Trophoblast cell (in vitro differentiated cells and primary cell): ENCODE data around the gene PSMA1.

ENCODE experiments used
- DNase-seq, 2 donors: peaks; one replicate each; pipeline ENCODE4 v3.0.0-alpha.2; 2016
- H2AFZ ChIP-seq: 2 replicates; pipeline ENCODE4 v1.6.1; 2013; ENCODE audit warnings: low read length, moderate library complexity, mild to moderate bottlenecking; ENCODE audit not compliant: insufficient read depth, poor library complexity
- H2AK5ac ChIP-seq: 2 replicates; pipeline ENCODE4 v1.6.1; 2013; ENCODE audit warnings: mild to moderate bottlenecking, low read length
- H2BK120ac ChIP-seq: 2 replicates; pipeline ENCODE4 v1.6.1; 2013; ENCODE audit warnings: low read length, mild to moderate bottlenecking, moderate library complexity; ENCODE audit not compliant: insufficient read depth, poor library complexity
- H2BK12ac ChIP-seq: 2 replicates; pipeline ENCODE4 v1.6.1; 2013; ENCODE audit warnings: mild to moderate bottlenecking, low read length, moderate library complexity
- H2BK5ac ChIP-seq: 2 replicates; pipeline ENCODE4 v1.6.1; 2013; ENCODE audit warnings: low read length, low read depth, moderate library complexity, mild to moderate bottlenecking; ENCODE audit not compliant: poor library complexity
- H3K14ac ChIP-seq: 2 replicates; pipeline ENCODE4 v1.6.1; 2013; ENCODE audit warnings: mild to moderate bottlenecking, low read length
- H3K18ac ChIP-seq: 2 replicates; pipeline ENCODE4 v1.6.1; 2013; ENCODE audit warnings: mild to moderate bottlenecking, low read length
- H3K23ac ChIP-seq: 2 replicates; pipeline ENCODE4 v1.6.1; 2013; ENCODE audit warnings: low read length
- H3K27ac ChIP-seq: 2 replicates; pipeline ENCODE4 v1.5.1; 2013; ENCODE audit warnings: low read depth, mild to moderate bottlenecking, inconsistent platforms, low read length, moderate library complexity
- H3K27me3 ChIP-seq: 2 replicates; pipeline ENCODE4 v1.6.1; 2013; ENCODE audit warnings: inconsistent platforms, mild to moderate bottlenecking, low read length, moderate library complexity; ENCODE audit not compliant: insufficient read depth
- H3K36me3 ChIP-seq, 2 experiments: 1 replicate in 1 of 2; 2 replicates in 1 of 2; pipeline ENCODE4 v1.6.1; 2013; ENCODE audit warnings: low read length in 2 of 2, mild to moderate bottlenecking in 2 of 2, moderate library complexity in 1 of 2; ENCODE audit not compliant: insufficient read depth in 2 of 2, control insufficient read depth in 1 of 2
- H3K4ac ChIP-seq: 2 replicates; pipeline ENCODE4 v1.6.1; 2013; ENCODE audit warnings: low read depth, mild to moderate bottlenecking, low read length, moderate library complexity
- H3K4me1 ChIP-seq, 2 experiments: 1 replicate in 1 of 2; 2 replicates in 1 of 2; pipeline ENCODE4 v1.6.1; 2013; ENCODE audit warnings: low read length in 2 of 2, mild to moderate bottlenecking in 2 of 2, moderate library complexity in 1 of 2; ENCODE audit not compliant: insufficient read depth in 2 of 2, control insufficient read depth in 1 of 2
- H3K4me2 ChIP-seq: 2 replicates; pipeline ENCODE4 v1.6.1; 2013; ENCODE audit warnings: inconsistent platforms, mild to moderate bottlenecking, low read length, moderate library complexity
- H3K4me3 ChIP-seq: 2 replicates; pipeline ENCODE4 v1.5.1; 2013; ENCODE audit warnings: mild to moderate bottlenecking, low read depth, low read length, inconsistent platforms
- H3K79me1 ChIP-seq: one replicate; pipeline ENCODE4 v1.6.1; 2013; ENCODE audit warnings: low read length
- H3K79me2 ChIP-seq: 2 replicates; pipeline ENCODE4 v1.6.1; 2013; ENCODE audit warnings: low read length, mild to moderate bottlenecking; ENCODE audit not compliant: control insufficient read depth, insufficient read depth, poor library complexity
- H3K9ac ChIP-seq: 2 replicates; pipeline ENCODE4 v1.6.1; 2013; ENCODE audit warnings: mild to moderate bottlenecking, low read length
- H3K9me3 ChIP-seq: 2 replicates; pipeline ENCODE4 v1.6.1; 2013; ENCODE audit warnings: low read depth, mild to moderate bottlenecking, control low read depth, inconsistent platforms, low read length; ENCODE audit not compliant: insufficient read depth
- H4K12ac ChIP-seq: 2 replicates; pipeline ENCODE4 v1.6.1; 2013; ENCODE audit warnings: low read depth, mild to moderate bottlenecking, low read length, moderate library complexity
- H4K8ac ChIP-seq: 2 replicates; pipeline ENCODE4 v1.6.1; 2013; ENCODE audit warnings: low read depth, mild to moderate bottlenecking, low read length, moderate library complexity
- H4K91ac ChIP-seq: one replicate; pipeline ENCODE4 v1.6.1; 2013; ENCODE audit warnings: low read depth, mild to moderate bottlenecking, low read length, moderate library complexity
- WGBS: extraction: QIAGEN DNeasy Blood & Tissue Kit; methylation state at CpG from one replicate; pipeline ENCODE4 v1.1.7; 2013; ENCODE audit warnings: missing lambda C conversion rate; ENCODE audit not compliant: insufficient read length, insufficient coverage; ENCODE audit errors: extremely low coverage; 5-methylcytosine and 5-hydroxymethylcytosine counted together

PSMA1 gene

DNA sequence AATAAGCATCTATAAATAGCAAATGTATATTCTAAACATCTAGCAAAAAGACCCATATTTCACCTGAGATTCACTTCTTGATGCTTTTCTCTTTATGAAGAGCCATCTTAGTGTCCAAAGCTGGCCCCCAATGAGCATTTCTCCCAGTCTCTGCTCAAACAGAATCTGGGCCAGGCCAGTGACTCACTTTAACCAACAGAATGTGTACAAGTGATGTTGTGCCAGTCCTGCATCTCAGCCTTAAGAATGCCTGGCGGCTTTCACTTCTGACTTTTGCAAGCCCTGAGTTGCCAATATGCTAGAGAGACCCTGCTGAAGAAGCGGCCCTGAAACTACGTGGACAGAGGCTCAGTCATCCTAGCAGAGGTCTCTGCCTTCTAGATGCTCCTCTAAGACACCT, 13.7 kb downstream of the PSMA1 start:
- H2AFZ ChIP-seq, result no peak overlapping the region

DNA sequence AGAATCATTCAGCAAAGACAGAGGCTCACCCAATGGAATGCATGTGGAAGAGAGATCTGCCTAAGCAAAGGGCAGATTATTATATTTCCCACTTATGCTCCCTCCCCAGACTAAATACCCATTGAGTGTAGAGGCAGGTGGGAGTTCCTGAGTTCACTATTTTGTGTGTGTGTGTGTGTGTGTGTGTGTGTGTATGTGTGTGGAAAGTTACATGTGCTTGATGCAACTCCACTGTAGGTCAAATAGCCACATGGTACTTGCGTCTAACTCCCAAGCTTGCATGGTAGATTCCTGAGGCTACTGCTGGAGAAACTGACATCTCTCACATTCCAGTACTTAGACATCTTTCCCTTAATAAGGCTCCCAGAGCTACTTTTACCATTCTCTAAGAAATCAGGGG, 17.2 kb downstream of the PSMA1 start:
- no peak overlapping the region for H2BK120ac ChIP-seq
- H3K4me3 ChIP-seq, result no peak overlapping the region
- H3K9me3 ChIP-seq, result no peaks in the 10 kb centered on the region
- H3K36me3 ChIP-seq, result peaks cover 19 to 20% of the 10 kb centered on the region in 2 experiments
- DNase-seq, result no peak
- no peak overlapping the region for H3K18ac ChIP-seq
- H4K12ac ChIP-seq, result no peak overlapping the region
- no peak overlapping the region for H2AK5ac ChIP-seq
- peaks cover 9% of the 10 kb centered on the region for H3K79me2 ChIP-seq
- H3K4ac ChIP-seq, result no peak overlapping the region
- no peak overlapping the region for H3K14ac ChIP-seq
- H2AFZ ChIP-seq, result no peak overlapping the region
- no peak overlapping the region for H4K8ac ChIP-seq
- no peaks in the 10 kb centered on the region for H3K27me3 ChIP-seq
- H2BK5ac ChIP-seq, result no peak overlapping the region
- no CpG with 5 or more reads among the region's 1 CpG for WGBS
- H2BK12ac ChIP-seq, result no peak overlapping the region
- no peak overlapping the region for H3K23ac ChIP-seq
- no peaks in the 10 kb centered on the region for H3K4me1 ChIP-seq
- H3K79me1 ChIP-seq, result peaks cover 4% of the 10 kb centered on the region
- no peak overlapping the region for H3K4me2 ChIP-seq
- H3K9ac ChIP-seq, result no peak overlapping the region
- H3K27ac ChIP-seq, result no peak overlapping the region
- no peak overlapping the region for H4K91ac ChIP-seq

More for the DNA sequence above, 13.7 kb downstream of the PSMA1 start:
- Histone ChIP-seq H3K23ac (no peak overlapping the region), H3K79me2 (no peaks in the 10 kb centered on the region), H3K4me3 (no peak overlapping the region), H3K14ac (no peak overlapping the region), H2BK12ac (no peak overlapping the region), H3K27me3 (no peaks in the 10 kb centered on the region), H3K9ac (no peak overlapping the region), H4K8ac (no peak overlapping the region), H3K4me1 (no peaks in the 10 kb centered on the region), H3K9me3 (no peaks in the 10 kb centered on the region), H2BK5ac (no peak overlapping the region), H3K36me3 (peaks cover 23 to 31% of the 10 kb centered on the region in 2 experiments), H3K4me2 (no peak overlapping the region), H3K18ac (no peak overlapping the region), H2BK120ac (no peak overlapping the region), H4K91ac (no peak overlapping the region), H3K79me1 (no peaks in the 10 kb centered on the region), H3K4ac (no peak overlapping the region), H2AK5ac (no peak overlapping the region), H4K12ac (no peak overlapping the region), H3K27ac (no peak overlapping the region)
- WGBS, result no CpG with 5 or more reads among the region's 3 CpGs
- no peak for DNase-seq

DNA sequence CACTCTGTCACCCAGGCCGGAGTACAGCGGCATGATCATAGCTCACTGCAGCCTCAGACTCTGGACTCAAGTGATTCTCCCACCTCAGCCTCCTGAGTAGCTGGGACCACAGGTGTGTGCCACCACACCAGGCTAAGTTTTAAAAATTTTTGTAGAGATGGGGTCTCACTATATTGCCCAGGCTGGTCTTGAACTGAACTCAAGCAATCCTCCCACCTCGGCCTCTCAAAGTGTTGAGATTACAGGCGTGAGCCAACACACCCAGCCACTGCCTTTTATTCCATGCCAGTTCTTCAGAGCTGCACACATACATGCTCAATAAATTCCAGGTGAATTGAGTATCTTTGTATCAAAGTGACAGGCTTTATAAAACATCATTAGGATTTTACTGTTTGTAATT, 18.1 kb downstream of the PSMA1 start:
- Histone ChIP-seq H2BK5ac (no peak overlapping the region), H2BK120ac (no peak overlapping the region), H3K4me1 (no peaks in the 10 kb centered on the region), H3K36me3 (peaks cover 16 to 17% of the 10 kb centered on the region in 2 experiments), H4K8ac (no peak overlapping the region), H3K9me3 (no peaks in the 10 kb centered on the region), H2AK5ac (no peak overlapping the region), H4K91ac (no peak overlapping the region), H3K18ac (no peak overlapping the region), H3K79me1 (peaks cover 4% of the 10 kb centered on the region), H3K27ac (no peak overlapping the region), H3K4ac (no peak overlapping the region), H3K4me2 (no peak overlapping the region), H3K79me2 (peaks cover 9% of the 10 kb centered on the region), H3K4me3 (no peak overlapping the region), H3K23ac (no peak overlapping the region), H4K12ac (no peak overlapping the region), H3K27me3 (no peaks in the 10 kb centered on the region), H3K14ac (no peak overlapping the region), H2BK12ac (no peak overlapping the region), H3K9ac (no peak overlapping the region), H2AFZ (no peak overlapping the region)
- no peak for DNase-seq
- no CpG with 5 or more reads among the region's 4 CpGs for WGBS

DNA sequence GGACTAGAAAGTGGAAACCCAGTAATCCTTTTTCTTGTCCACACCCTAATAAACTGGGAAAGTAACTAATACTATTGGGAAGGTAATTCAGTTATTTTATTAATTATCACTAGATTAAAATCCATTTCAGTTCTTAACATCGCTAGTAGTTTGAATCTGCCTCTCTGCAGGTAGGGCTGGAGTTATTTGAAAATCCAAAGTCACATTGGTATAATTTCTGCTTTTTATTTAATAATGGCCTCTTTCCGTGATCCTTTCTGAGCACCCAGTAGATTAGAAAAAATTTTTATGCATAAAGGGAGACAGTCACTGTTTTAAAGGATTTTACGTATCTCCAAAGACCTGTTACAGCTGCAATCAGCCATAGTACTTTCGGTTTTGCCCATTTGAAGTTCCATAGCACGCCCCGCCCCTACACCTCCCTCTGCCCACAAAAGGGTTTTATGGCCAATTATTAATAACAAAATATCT, 20.0 kb downstream of the PSMA1 start:
- peaks cover 4% of the 10 kb centered on the region for H3K79me1 ChIP-seq
- no peaks in the 10 kb centered on the region for H3K4me1 ChIP-seq
- H3K23ac ChIP-seq, result no peak overlapping the region
- H3K27ac ChIP-seq, result peak overlapping the region; percentile 69
- H3K9me3 ChIP-seq, result no peaks in the 10 kb centered on the region
- H2AK5ac ChIP-seq, result no peak overlapping the region
- H3K4me3 ChIP-seq, result no peak overlapping the region
- no peak overlapping the region for H3K14ac ChIP-seq
- peak overlapping the region; percentile 87 for H3K9ac ChIP-seq
- H3K4me2 ChIP-seq, result peak overlapping the region; percentile 91
- no peak overlapping the region for H2AFZ ChIP-seq
- H4K91ac ChIP-seq, result no peak overlapping the region
- H3K18ac ChIP-seq, result no peak overlapping the region
- H3K27me3 ChIP-seq, result no peaks in the 10 kb centered on the region
- H2BK5ac ChIP-seq, result no peak overlapping the region
- H3K36me3 ChIP-seq, result peaks cover 10% of the 10 kb centered on the region in 2 experiments
- peaks cover 9% of the 10 kb centered on the region for H3K79me2 ChIP-seq
- no peak overlapping the region for H2BK12ac ChIP-seq
- WGBS, result no CpG with 5 or more reads among the region's 6 CpGs
- DNase-seq, result peak in 1 of 2 donors; percentile 52
- peak overlapping the region; percentile 99 for H4K8ac ChIP-seq
- no peak overlapping the region for H4K12ac ChIP-seq
- no peak overlapping the region for H3K4ac ChIP-seq
- no peak overlapping the region for H2BK120ac ChIP-seq
